DOHH2 (cell line): ENCODE results near the gene CADPS2.

Experiments
- H3F3A ChIP-seq: fragments of 200-600 bp; sonication (generic), shearing (Covaris generic); 2 replicates; pipeline ENCODE4 v1.6.0; 2016; ENCODE audit warnings: antibody characterized with exemption, mild to moderate bottlenecking; ENCODE audit not compliant: control insufficient read depth, insufficient read depth
- H3K27ac ChIP-seq: fragments of 200-600 bp; sonication (generic); 2 replicates; pipeline ENCODE4 v1.5.1; 2014; ENCODE audit warnings: low read depth, mild to moderate bottlenecking, low read length, moderate library complexity
- H3K27me3 ChIP-seq: fragments of 200-600 bp; sonication (generic); 2 replicates; pipeline ENCODE4 v1.6.1; 2014; ENCODE audit warnings: mild to moderate bottlenecking, low read length, mixed read lengths; ENCODE audit not compliant: control insufficient read depth
- H3K36me3 ChIP-seq: fragments of 200-600 bp; sonication (generic); 2 replicates; pipeline ENCODE4 v1.6.1; 2014; ENCODE audit warnings: mild to moderate bottlenecking, low read length, moderate library complexity, mixed read lengths; ENCODE audit not compliant: control insufficient read depth
- H3K4me1 ChIP-seq: fragments of 200-600 bp; sonication (generic); 2 replicates; pipeline ENCODE4 v1.6.1; 2014; ENCODE audit warnings: mild to moderate bottlenecking, low read length, mixed read lengths; ENCODE audit not compliant: control insufficient read depth
- H3K4me2 ChIP-seq: fragments of 200-600 bp; sonication (generic); 2 replicates; pipeline ENCODE4 v1.6.0; 2014; ENCODE audit warnings: mild to moderate bottlenecking, low read length, moderate library complexity
- H3K4me3 ChIP-seq: fragments of 200-600 bp; sonication (generic); 2 replicates; pipeline ENCODE4 v1.5.1; 2014; ENCODE audit warnings: mild to moderate bottlenecking, low read length, mixed read lengths
- H3K79me2 ChIP-seq: fragments of 200-600 bp; sonication (generic); 2 replicates; pipeline ENCODE4 v1.6.1; 2014; ENCODE audit warnings: mild to moderate bottlenecking, low read length, mixed read lengths; ENCODE audit not compliant: control insufficient read depth
- H3K9me2 ChIP-seq: fragments of 200-600 bp; sonication (generic); replicated peaks from 2 replicates; pipeline ENCODE4 v1.6.1; 2014; ENCODE audit warnings: mild to moderate bottlenecking, low read length, mixed read lengths; ENCODE audit not compliant: control insufficient read depth
- H3K9me3 ChIP-seq: fragments of 200-600 bp; sonication (generic); 2 replicates; pipeline ENCODE4 v1.6.1; 2014; ENCODE audit warnings: antibody characterized with exemption, low read length, mixed read lengths; ENCODE audit not compliant: control insufficient read depth, insufficient read depth
- H4K20me1 ChIP-seq: fragments of 200-600 bp; sonication (generic); 2 replicates; pipeline ENCODE4 v1.6.0; 2014; ENCODE audit warnings: low read depth, mild to moderate bottlenecking, antibody characterized with exemption, low read length, moderate library complexity; ENCODE audit not compliant: control insufficient read depth, insufficient read depth
- EZH2phosphoT487 ChIP-seq: fragments of 200-600 bp; sonication (generic); IDR thresholded peaks from 2 replicates; pipeline ENCODE4 v1.6.1; 2017; ENCODE audit warnings: borderline replicate concordance, mild to moderate bottlenecking, antibody characterized with exemption, low read length, moderate library complexity, mixed read lengths
- TF ChIP-seq, protein P1 (sequence below): fragments of 200-600 bp; sonication (generic); IDR thresholded peaks from one replicate; pipeline ENCODE4 v1.5.1; 2014; ENCODE audit warnings: antibody characterized with exemption, mild to moderate bottlenecking, low read depth, low read length; ENCODE audit not compliant: poor library complexity, severe bottlenecking

Gene CADPS2

GRCh38 chr7:122343601-122344302 is 542.5 kb downstream of the CADPS2 start:
- TF ChIP-seq, protein P1, sequence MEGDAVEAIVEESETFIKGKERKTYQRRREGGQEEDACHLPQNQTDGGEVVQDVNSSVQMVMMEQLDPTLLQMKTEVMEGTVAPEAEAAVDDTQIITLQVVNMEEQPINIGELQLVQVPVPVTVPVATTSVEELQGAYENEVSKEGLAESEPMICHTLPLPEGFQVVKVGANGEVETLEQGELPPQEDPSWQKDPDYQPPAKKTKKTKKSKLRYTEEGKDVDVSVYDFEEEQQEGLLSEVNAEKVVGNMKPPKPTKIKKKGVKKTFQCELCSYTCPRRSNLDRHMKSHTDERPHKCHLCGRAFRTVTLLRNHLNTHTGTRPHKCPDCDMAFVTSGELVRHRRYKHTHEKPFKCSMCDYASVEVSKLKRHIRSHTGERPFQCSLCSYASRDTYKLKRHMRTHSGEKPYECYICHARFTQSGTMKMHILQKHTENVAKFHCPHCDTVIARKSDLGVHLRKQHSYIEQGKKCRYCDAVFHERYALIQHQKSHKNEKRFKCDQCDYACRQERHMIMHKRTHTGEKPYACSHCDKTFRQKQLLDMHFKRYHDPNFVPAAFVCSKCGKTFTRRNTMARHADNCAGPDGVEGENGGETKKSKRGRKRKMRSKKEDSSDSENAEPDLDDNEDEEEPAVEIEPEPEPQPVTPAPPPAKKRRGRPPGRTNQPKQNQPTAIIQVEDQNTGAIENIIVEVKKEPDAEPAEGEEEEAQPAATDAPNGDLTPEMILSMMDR: no peak
- TF ChIP-seq EZH2phosphoT487: no peak
- H3K9me2 ChIP-seq: no peaks in the 10 kb centered on the region
- H3K36me3 ChIP-seq: no peaks in the 10 kb centered on the region
- no peak overlapping the region for H3K4me2 ChIP-seq
- H3K27me3 ChIP-seq: no peaks in the 10 kb centered on the region
- H4K20me1 ChIP-seq: no peaks in the 10 kb centered on the region
- H3K4me3 ChIP-seq: no peak overlapping the region
- no peak overlapping the region for H3K27ac ChIP-seq
- H3K4me1 ChIP-seq: no peaks in the 10 kb centered on the region
- no peaks in the 10 kb centered on the region for H3K9me3 ChIP-seq
- no peaks in the 10 kb centered on the region for H3F3A ChIP-seq
- no peaks in the 10 kb centered on the region for H3K79me2 ChIP-seq

DNA sequence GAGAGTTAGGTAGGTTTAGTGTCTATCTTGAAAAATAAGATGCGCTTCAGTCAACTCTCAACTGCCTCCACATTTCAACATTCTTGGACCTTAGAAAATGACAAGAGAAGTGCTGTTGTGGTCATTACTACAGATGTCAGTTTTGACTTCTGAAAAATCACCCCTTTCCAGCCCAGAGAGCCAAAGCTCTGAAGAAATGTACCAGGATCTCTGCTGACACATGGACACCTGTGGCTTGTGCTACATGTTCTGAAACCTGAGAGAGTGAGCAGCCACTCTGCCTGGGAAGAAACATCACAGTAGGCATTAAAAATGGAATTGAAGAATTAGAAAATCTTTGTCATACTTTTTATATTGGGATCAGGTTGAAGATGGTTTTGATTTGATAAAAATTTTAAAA is 545.8 kb downstream of the CADPS2 start:
- Histone ChIP-seq H4K20me1 (no peaks in the 10 kb centered on the region), H3K27ac (no peak overlapping the region), H3K4me3 (no peak overlapping the region), H3F3A (no peaks in the 10 kb centered on the region), H3K36me3 (no peaks in the 10 kb centered on the region), H3K9me2 (no peaks in the 10 kb centered on the region), H3K4me2 (no peak overlapping the region), H3K4me1 (no peaks in the 10 kb centered on the region), H3K79me2 (no peaks in the 10 kb centered on the region), H3K9me3 (no peaks in the 10 kb centered on the region), H3K27me3 (no peaks in the 10 kb centered on the region)
- TF ChIP-seq, protein P1: no peak
- no peak for TF ChIP-seq EZH2phosphoT487

DNA sequence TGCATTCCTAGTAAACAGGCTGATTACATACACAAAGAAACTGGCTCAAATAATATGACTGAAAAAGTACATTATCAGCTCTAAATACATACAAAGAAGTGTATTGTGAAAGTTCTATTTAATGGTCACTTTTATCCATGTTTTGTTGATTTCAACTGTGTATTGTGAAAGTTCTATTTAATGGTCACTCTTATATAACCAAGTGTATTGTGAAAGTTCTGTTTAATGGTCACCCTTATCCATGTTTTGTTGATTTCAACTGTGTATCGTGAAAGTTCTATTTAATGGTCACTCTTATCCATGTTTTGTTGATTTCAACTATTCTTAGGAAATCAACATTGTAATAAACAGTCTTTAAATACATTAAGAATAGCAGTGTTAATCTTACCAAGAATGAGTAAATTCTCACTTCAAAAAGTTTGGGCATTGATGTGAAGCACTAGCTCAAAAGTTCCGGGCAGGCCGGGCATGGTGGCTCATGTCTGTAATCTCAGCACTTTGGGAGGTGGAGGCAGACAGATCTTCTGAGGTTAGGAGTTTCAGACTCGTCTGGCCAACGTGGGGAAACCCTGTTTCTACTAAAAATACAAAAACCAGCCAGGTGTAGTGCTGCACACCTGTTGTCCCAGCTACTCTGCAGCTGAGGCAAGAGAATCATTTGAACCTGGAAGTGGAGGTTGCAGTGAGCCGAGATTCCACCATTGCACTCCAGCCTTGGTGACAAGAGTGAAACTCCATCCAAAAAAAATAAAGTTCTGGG is 546.9 kb downstream of the CADPS2 start:
- no peak overlapping the region for H3K27ac ChIP-seq
- H3K4me2 ChIP-seq: no peak overlapping the region
- no peak overlapping the region for H3K4me3 ChIP-seq
- no peaks in the 10 kb centered on the region for H3K36me3 ChIP-seq
- H3F3A ChIP-seq: no peaks in the 10 kb centered on the region
- no peaks in the 10 kb centered on the region for H3K79me2 ChIP-seq
- no peaks in the 10 kb centered on the region for H3K27me3 ChIP-seq
- no peaks in the 10 kb centered on the region for H3K9me2 ChIP-seq
- TF ChIP-seq EZH2phosphoT487: no peak
- TF ChIP-seq, protein P1: no peak
- no peaks in the 10 kb centered on the region for H3K9me3 ChIP-seq
- H3K4me1 ChIP-seq: no peaks in the 10 kb centered on the region
- no peaks in the 10 kb centered on the region for H4K20me1 ChIP-seq
